Panc1 (cell line): ENCODE data around the gene GABRD. TPM values are rescaled to one million over a fixed set of nuclear protein-coding genes. Genes with fewer than 3 reads are reported as not detected.
A peak's percentile ranks its signal among the peaks of the same experiment; 100 is the strongest.

ENCODE experiments used
- ATAC-seq: fragments of 200-7000 bp; cut with Tn5 transposase; 2 replicates; pipeline ENCODE4 v1.9.1; 2020; ENCODE audit warnings: mild to moderate bottlenecking, moderate library complexity
- Bru-seq: library from RNA; stranded (reverse); fragments of 400-500 nt; gene quantifications from one replicate; lab custom pipeline; 2021; lab: Mats Ljungman, UMichigan
- BruChase-seq, 2 experiments: library from RNA; stranded (reverse); fragments of 400-500 nt; gene quantifications; one replicate each; lab custom pipeline; 2021; lab: Mats Ljungman, UMichigan
- BruUV-seq: library from RNA; stranded (reverse); fragments of 400-500 nt; replicated peaks from 2 replicates; lab custom pipeline; 2021; lab: Mats Ljungman, UMichigan
- CTCF ChIA-PET: fragments of 300-600 bp; sonication (Branson Sonifier 250); formaldehyde crosslinking; loops from one replicate; lab custom pipeline; 2022; ENCODE audit warnings: antibody characterized with exemption; lab: Charles Lee
- POLR2A ChIA-PET: fragments of 300-600 bp; sonication (Branson Sonifier 250); formaldehyde crosslinking; loops from one replicate; lab custom pipeline; 2022; ENCODE audit warnings: antibody characterized with exemption; lab: Charles Lee
- DNase-seq: peaks from one replicate; pipeline ENCODE4 v3.0.0-alpha.2; 2010; ENCODE audit warnings: low read depth, low spot score
- H3K27ac ChIP-seq: 2 replicates; pipeline ENCODE4 v1.5.1; 2011; ENCODE audit warnings: mild to moderate bottlenecking, low read length, inconsistent platforms
- H3K27me3 ChIP-seq: fragments of 200-500 bp; sonication (Bioruptor generic); 2 replicates; pipeline ENCODE4 v1.6.0; 2014; ENCODE audit warnings: low read length, inconsistent platforms; ENCODE audit not compliant: control insufficient read depth, insufficient read depth
- H3K36me3 ChIP-seq: fragments of 200-500 bp; sonication (Bioruptor generic); 2 replicates; pipeline ENCODE4 v1.5.1; 2014; ENCODE audit warnings: inconsistent platforms, mild to moderate bottlenecking, low read length, moderate library complexity; ENCODE audit not compliant: control insufficient read depth, insufficient read depth
- H3K4me1 ChIP-seq: 2 replicates; pipeline ENCODE4 v1.5.1; 2011; ENCODE audit warnings: inconsistent platforms, mild to moderate bottlenecking, low read length, moderate library complexity; ENCODE audit not compliant: control insufficient read depth, insufficient read depth
- H3K4me3 ChIP-seq, 2 experiments: 2 replicates each; pipeline ENCODE4 v1.5.1; 2011 to 2012; ENCODE audit warnings: low read depth in 2 of 2, low read length in 2 of 2, mild to moderate bottlenecking in 2 of 2, inconsistent platforms in 1 of 2, moderate library complexity in 1 of 2
- H3K9me3 ChIP-seq: fragments of 200-500 bp; sonication (Bioruptor generic); 2 replicates; pipeline ENCODE4 v1.5.1; 2014; ENCODE audit warnings: low read depth, mild to moderate bottlenecking, inconsistent platforms, low read length, moderate library complexity; ENCODE audit not compliant: control insufficient read depth, insufficient read depth
- POLR2AphosphoS5 ChIP-seq: IDR thresholded peaks from 2 replicates; pipeline ENCODE4 v1.6.1; 2012; ENCODE audit warnings: mild to moderate bottlenecking, low read depth, low read length, moderate library complexity
- REST ChIP-seq, 2 experiments: IDR thresholded peaks; 2 replicates each; pipeline ENCODE4 v1.6.1; 2011 to 2012; ENCODE audit warnings: low read depth in 2 of 2, control low read depth in 1 of 2, low read length in 1 of 2, mild to moderate bottlenecking in 1 of 2, moderate library complexity in 1 of 2; ENCODE audit not compliant: insufficient read depth in 1 of 2
- SIN3A ChIP-seq: IDR thresholded peaks from 2 replicates; pipeline ENCODE4 v1.6.1; 2012; ENCODE audit warnings: low read depth, mild to moderate bottlenecking, low read length, moderate library complexity, borderline replicate concordance; ENCODE audit not compliant: insufficient read depth
- TCF7L2 ChIP-seq: IDR thresholded peaks from 2 replicates; pipeline ENCODE4 v1.6.1; 2011; ENCODE audit warnings: mild to moderate bottlenecking, low read depth, low read length, inconsistent platforms
- in situ Hi-C: cut with HindIII; loops from 2 replicates; pipeline ENCODE4 v1.10.0; 2016; ENCODE audit warnings: low sequenced_read_pairs, low pct_unique_long_range_greater_than_20kb
- intact Hi-C: fragments of 100-400 bp; cut with micrococcal nuclease; formaldehyde crosslinking; loops from one replicate; pipeline ENCODE4 v1.10.0; 2022; ENCODE audit not compliant: unreplicated experiment
- long read RNA-seq: library from polyadenylated mRNA; unstranded; transcript quantifications from one replicate; pipeline ENCODE4 v2.0.0, GENCODE V29; 2021; ENCODE audit not compliant: unreplicated experiment
- polyA plus RNA-seq: library from polyadenylated mRNA; unstranded; fragments of >200 nt; gene quantifications from one replicate; pipeline ENCODE4 v1.2.1, GENCODE V29; 2012; ENCODE audit warnings: missing spikeins; ENCODE audit not compliant: insufficient read length
- total RNA-seq: library from RNA; stranded (reverse); gene quantifications from one replicate; pipeline ENCODE4 v1.2.1, GENCODE V29; 2021; ENCODE audit not compliant: unreplicated experiment
- TF ChIP-seq, protein P1 (sequence below): fragments of 450-650 bp; IDR thresholded peaks from 2 replicates; pipeline ENCODE4 v1.5.1; 2017; ENCODE audit warnings: mild to moderate bottlenecking

Gene GABRD
- total RNA-seq (3.0 TPM), Bru-seq, nascent RNA (percentile 19 among the genes with signal in this experiment), BruChase-seq, experiment 1, labeled RNA remaining after a 2-hour chase (percentile 15 among the genes with signal in this experiment), BruChase-seq, experiment 2, labeled RNA remaining after a 6-hour chase (percentile 27 among the genes with signal in this experiment)
- 9.7 TPM for polyA plus RNA-seq
- long read RNA-seq, partial matches to known transcripts = 2 of 10 reads
- long read RNA-seq, other reads (novel, unspliced or antisense) = 4 of 10 reads

GRCh38 chr1:2019172-2019543 is at the start of gene GABRD:
GABRD (plus strand) TSS chr1:2019345; CDS start chr1:2019424, 79 bp downstream.
- Histone ChIP-seq H3K4me1 (no peaks in the 10 kb centered on the region), H3K4me3 (peak within 1 kb of the TSS; percentile 9 to 32; a peak in 2 of 4 replicates), H3K27me3 (peaks cover 2% of the 10 kb centered on the region; the same call in 1 of the 2 replicates), H3K27ac (no peak within 1 kb of the TSS), H3K9me3 (no peaks in the 10 kb centered on the region), H3K36me3 (no peaks in the 10 kb centered on the region)
- DNase-seq (no peak), ATAC-seq (peak; percentile 80)
- BruUV-seq = no TSS peak
- in situ Hi-C loops = no loop called here
- ChIA-PET CTCF (interaction anchor here (0.7 kb wide), 1 partner anchor 55 kb away, joined by 3 read pairs; no protein-coding TSS in a partner anchor), POLR2A (interaction anchor here (0.6 kb wide), 1 partner anchor 366 kb away, joined by 5 read pairs; no protein-coding TSS in a partner anchor)
- intact Hi-C loops = no loop called here
- no peak for TF ChIP-seq REST (IDR thresholded peaks at IDR 0.05; ENCODE audit: insufficient read depth in 1 of 2, low read depth in 2 of 2, low read length in 1 of 2)
- no peak for TF ChIP-seq SIN3A
- TF ChIP-seq, protein P1, sequence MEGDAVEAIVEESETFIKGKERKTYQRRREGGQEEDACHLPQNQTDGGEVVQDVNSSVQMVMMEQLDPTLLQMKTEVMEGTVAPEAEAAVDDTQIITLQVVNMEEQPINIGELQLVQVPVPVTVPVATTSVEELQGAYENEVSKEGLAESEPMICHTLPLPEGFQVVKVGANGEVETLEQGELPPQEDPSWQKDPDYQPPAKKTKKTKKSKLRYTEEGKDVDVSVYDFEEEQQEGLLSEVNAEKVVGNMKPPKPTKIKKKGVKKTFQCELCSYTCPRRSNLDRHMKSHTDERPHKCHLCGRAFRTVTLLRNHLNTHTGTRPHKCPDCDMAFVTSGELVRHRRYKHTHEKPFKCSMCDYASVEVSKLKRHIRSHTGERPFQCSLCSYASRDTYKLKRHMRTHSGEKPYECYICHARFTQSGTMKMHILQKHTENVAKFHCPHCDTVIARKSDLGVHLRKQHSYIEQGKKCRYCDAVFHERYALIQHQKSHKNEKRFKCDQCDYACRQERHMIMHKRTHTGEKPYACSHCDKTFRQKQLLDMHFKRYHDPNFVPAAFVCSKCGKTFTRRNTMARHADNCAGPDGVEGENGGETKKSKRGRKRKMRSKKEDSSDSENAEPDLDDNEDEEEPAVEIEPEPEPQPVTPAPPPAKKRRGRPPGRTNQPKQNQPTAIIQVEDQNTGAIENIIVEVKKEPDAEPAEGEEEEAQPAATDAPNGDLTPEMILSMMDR = no peak
- TF ChIP-seq TCF7L2 = no peak
- TF ChIP-seq POLR2AphosphoS5 = no peak

- ChIA-PET POLR2A (no interaction called here), CTCF (interaction anchor here (0.8 kb wide), 1 partner anchor 75 kb away, joined by 3 read pairs; no protein-coding TSS in a partner anchor)
- no TSS peak for BruUV-seq
- ATAC-seq = no peak
- intact Hi-C loops (no loop called here), in situ Hi-C loops (no loop called here)
- no peak for TF ChIP-seq POLR2AphosphoS5
- TF ChIP-seq REST (IDR thresholded peaks at IDR 0.05; ENCODE audit: insufficient read depth in 1 of 2, low read depth in 2 of 2, low read length in 1 of 2) = no peak
- TF ChIP-seq SIN3A = no peak
- TF ChIP-seq, protein P1 = no peak
- TF ChIP-seq TCF7L2 = no peak
- no peak overlapping the region for H3K27ac ChIP-seq
- H3K4me1 ChIP-seq = no peaks in the 10 kb centered on the region
- H3K36me3 ChIP-seq = no peaks in the 10 kb centered on the region
- no peak overlapping the region for H3K4me3 ChIP-seq
- no peak for DNase-seq
- no peaks in the 10 kb centered on the region for H3K27me3 ChIP-seq
- no peaks in the 10 kb centered on the region for H3K9me3 ChIP-seq
Observed at GRCh38 chr1:1969505-1969900, 49.6 kb upstream of the GABRD start.
